Activated CD8-positive, alpha-beta memory T cell treated with anti-CD3 and anti-CD28 coated beads for 48 hours (primary cell): Measurements from ENCODE around the gene ABCC12.
"Not testable (repeated sequence)": the region's sequence is repeated elsewhere in the genome, so short reads cannot be mapped to it uniquely, and the experiment has no call there.

Experiments
- DNase-seq, 3 experiments: peaks; one replicate each; pipeline ENCODE4 v3.0.0-alpha.2; 2020; ENCODE audit warnings: low read depth in 2 of 3, low spot score in 2 of 3

ABCC12 gene

GRCh38 chr16:48155926-48156789 is at the start of gene ABCC12:
ABCC12 (minus strand) TSS chr16:48155993; CDS start chr16:48146424, 9,569 bp downstream.
- DNase-seq: no peak

DNA sequence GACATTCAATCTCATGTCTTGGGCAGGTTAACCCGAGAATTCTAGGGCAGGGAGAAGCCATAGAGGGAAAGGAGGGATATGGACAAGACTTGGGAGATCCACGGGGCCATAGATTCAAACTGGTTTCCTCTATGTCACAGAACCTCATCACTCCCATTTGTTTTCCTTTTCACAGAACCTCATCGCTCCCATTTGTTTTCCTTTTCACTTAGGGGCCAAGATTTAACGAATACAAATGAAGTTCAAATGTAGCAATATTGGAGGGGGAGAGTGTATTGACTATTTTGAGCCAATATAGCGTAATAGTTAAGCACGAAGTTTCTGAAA is 49.0 kb upstream of the ABCC12 start:
- no peak for DNase-seq

GRCh38 chr16:48203974-48204824 is 48.4 kb upstream of the ABCC12 start:
- no peak for DNase-seq

DNA sequence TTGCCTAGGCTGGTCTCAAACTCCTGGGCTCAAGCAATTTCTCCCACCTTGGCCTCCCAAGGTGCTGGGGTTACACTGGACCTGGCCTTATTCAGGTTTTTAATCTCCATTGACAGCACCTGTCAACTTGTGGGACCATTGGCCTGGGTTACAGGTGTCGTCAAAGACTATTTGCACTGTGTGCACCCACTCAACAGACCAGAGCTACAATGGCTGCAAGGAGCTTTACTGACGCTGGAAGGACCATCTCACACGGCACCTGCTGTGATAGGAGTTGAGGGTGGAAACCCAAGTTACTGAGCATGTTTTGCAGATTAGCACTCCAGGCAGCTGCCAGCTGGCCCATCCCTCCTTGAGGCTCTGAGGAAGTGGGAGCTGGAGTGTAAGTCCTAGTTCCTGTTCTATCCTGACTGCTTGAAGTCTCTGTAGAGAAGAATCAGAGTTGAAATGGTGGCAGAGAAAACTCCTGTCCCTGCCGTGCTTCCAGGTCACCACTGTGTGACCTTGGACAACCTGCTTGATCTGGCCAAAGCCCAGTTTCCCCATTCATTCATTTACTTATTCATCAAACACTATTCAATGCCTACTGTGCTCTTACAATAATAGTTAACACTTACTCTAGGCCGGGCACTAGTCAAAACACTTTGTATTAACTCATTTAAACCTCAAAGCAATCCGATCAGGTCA is 45.9 kb upstream of the ABCC12 start:
- no peak for DNase-seq

DNA sequence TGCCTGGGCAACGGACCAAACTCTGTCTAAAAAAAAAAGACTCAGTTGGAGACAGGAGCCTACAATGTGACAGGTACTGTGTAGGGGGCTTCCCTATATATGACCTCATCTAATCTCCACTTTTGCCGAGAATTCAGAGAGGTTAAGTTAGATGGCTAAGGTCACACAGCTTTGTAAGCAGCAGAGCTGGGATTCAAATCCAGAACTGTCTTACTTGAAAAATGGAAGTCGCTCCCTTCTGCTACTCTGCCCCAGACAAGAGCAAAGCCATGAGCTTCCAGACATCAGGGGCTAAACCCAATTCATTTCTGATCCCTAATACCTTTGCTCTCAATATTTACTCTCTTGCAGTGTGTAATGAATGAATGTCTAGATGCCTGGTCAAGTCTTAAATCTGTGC is 41.5 kb upstream of the ABCC12 start:
- DNase-seq: no peak

- no peak for DNase-seq
Observed at GRCh38 chr16:48194828-48195556, 39.2 kb upstream of the ABCC12 start.

DNA sequence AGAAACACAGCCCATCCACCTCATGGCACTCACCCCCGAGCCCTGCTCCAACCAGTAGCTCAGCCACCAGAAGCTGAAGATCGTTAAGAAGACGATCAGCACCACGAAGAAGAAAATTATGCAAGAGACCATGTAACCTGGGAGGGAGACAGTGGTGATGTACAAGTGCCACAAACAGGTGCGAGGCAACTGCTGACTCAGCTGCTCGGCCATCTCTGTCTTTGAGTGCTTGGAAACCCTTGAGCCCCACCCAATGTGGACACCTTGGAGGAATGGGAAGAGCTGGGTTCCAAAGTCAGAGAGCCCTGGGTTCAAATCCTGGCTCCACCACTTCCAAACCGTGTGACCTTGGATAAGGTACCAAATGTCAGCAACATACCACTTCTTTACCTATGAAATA is 38.1 kb upstream of the ABCC12 start:
- no peak for DNase-seq

- DNase-seq: no peak
Observed at GRCh38 chr16:48188449-48189102, 32.8 kb upstream of the ABCC12 start.

DNA sequence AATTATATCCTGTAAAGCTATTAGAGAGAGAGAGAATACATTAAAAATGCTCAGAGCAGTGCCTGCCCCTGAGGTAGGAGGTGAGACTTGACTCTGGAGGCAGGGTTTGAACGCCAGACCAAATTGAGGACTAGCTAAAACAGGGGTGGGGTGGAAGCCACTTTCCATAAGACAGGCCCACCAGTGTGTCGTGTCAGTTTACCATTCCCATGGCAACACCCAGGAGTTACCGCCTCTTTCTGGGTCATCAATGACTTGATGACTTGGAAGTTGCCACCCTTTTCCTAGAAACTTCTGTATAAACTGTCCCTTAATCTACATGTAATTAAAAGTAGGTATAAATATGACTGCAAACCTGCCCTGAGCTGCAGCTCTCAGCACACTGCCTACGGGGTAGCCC is 32.0 kb upstream of the ABCC12 start:
- no peak for DNase-seq

GRCh38 chr16:48184681-48185080 is 28.9 kb upstream of the ABCC12 start:
- DNase-seq: no peak

- DNase-seq: no peak
Observed at GRCh38 chr16:48182979-48183537, 27.3 kb upstream of the ABCC12 start.

DNA sequence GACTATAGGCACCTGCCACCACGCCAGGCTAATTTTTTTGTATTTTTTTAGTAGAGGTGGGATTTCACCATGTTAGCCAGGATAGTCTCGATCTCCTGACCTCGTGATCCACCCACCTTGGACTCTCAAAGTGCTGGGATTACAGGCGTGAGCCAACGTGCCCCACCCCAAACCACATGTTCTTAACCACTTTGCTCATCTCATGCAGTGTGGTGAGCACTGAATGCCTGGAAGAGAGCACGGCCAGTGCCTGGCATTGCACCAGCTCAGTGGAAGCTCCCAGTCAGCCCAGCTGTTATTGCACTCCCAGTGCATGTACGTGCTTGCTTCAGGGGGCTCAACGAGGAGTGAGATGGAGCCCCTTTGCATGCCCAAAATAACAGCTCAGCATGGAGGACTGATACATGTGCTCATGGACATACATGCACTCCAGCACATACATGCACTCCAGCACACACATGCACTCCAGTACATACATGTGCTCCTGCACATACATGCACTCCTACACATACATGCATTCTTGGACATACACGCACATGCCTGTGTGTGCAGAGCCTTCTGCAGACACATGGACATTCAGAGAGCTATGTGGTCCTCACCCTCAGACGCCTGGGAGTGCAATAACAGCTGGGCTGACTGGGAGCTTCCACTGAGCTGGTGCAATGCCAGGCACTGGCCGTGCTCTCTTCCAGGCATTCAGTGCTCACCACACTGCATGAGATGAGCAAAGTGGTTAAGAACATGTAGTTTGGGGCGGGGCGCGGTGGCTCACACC is 26.1 kb upstream of the ABCC12 start:
- not testable (repeated sequence) for DNase-seq

GRCh38 chr16:48180868-48181480 is 25.2 kb upstream of the ABCC12 start:
- no peak for DNase-seq

DNA sequence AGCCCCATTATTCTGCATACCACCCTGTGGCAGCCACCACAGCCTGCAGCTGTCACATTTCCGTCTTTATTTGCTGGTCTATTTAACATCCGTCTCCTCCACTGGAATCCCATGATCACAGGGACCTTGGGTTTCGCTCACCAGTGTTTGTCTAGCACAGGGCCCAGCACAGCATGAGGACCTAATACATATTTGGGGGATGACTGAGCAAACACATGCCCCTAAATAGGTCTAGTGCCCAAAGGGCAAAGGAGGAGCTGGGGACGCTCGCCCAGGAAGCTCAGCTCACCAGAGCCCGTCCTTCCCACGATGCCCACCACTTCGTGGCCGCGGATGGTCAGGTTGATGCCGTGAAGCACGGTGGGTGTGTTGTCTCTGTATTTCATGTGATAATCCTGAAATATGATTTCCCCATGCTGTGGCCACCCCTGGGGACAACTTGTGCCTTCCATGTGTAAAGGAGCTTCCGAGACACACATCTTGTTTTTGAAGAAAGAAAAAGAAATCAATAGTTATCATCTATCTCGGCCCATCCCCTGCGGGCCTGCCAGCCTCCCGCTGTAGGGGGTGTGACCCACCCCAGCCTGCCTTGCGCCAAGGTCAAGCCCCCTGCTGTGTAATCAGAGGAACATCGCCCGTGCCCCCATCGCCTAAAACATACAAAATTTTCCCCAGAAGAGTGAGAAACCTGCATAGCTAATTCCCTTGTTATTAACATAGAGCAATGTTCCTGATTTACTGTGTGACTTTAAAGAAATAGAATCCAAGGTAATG is 21.0 kb upstream of the ABCC12 start:
- DNase-seq: no peak

- no peak for DNase-seq
Observed at GRCh38 chr16:48173889-48174288, 18.1 kb upstream of the ABCC12 start.

- DNase-seq: no peak
Observed at GRCh38 chr16:48172682-48173081, 16.9 kb upstream of the ABCC12 start.

GRCh38 chr16:48169896-48170295 is 14.1 kb upstream of the ABCC12 start:
- DNase-seq: no peak

- DNase-seq: no peak
Observed at GRCh38 chr16:48168075-48168474, 12.3 kb upstream of the ABCC12 start.
